ENCODE measurements around the gene ZMYM3.

- TF ChIP-seq CTCF (IDR thresholded peaks at IDR 0.05) (no peak), EZH2 (IDR thresholded peaks at IDR 0.05; ENCODE audit: borderline replicate concordance, insufficient read depth, low read depth, low read length, poor library complexity, severe bottlenecking) (no peak)
These were observed 39.8 kb downstream of the ZMYM3 start for GRCh38 chrX:71214152-71214551.
